HepG2 (cell line): ENCODE results near the gene ESR1. TPM values are rescaled to one million over a fixed set of nuclear protein-coding genes. Genes with fewer than 3 reads are reported as not detected.

Experiments
- CCAR2 ChIP-seq: fragments of 200-400 bp; formaldehyde crosslinking; optimal IDR thresholded peaks from 2 replicates; pipeline ENCODE3; 2018; ENCODE audit warnings: low read depth, mild to moderate bottlenecking, low read length, moderate library complexity
- KAT2B ChIP-seq: fragments of 150-350 bp; IDR thresholded peaks from 2 replicates; pipeline ENCODE4 v1.6.1; 2014; ENCODE audit warnings: low read depth, low read length, borderline replicate concordance
- MYC ChIP-seq: sonication (generic); formaldehyde crosslinking; IDR thresholded peaks from 2 replicates; pipeline ENCODE4 v1.9.0; 2021; ENCODE audit warnings: missing genetic modification reagents, borderline replicate concordance
- NFYC ChIP-seq: IDR thresholded peaks from 2 replicates; pipeline ENCODE4 v1.6.1; 2016; ENCODE audit warnings: missing genetic modification reagents, missing compliant biosample characterization
- PHF21A ChIP-seq: sonication (generic); formaldehyde crosslinking; IDR thresholded peaks from 2 replicates; pipeline ENCODE4 v1.5.0; 2020; ENCODE audit warnings: mild to moderate bottlenecking, missing genetic modification reagents
- POGZ ChIP-seq: sonication (generic); formaldehyde crosslinking; IDR thresholded peaks from 2 replicates; pipeline ENCODE4 v1.4.0; 2020; ENCODE audit warnings: mild to moderate bottlenecking, missing genetic modification reagents
- PRMT3 ChIP-seq: sonication (generic); formaldehyde crosslinking; IDR thresholded peaks from 2 replicates; pipeline ENCODE4 v1.8.1; 2022; ENCODE audit warnings: low read depth, mild to moderate bottlenecking, moderate library complexity, missing genetic modification reagents, borderline replicate concordance
- THAP11 ChIP-seq: IDR thresholded peaks from 2 replicates; pipeline ENCODE4 v1.6.1; 2016; ENCODE audit warnings: missing biosample characterization, missing genetic modification reagents
- WIZ ChIP-seq: sonication (generic); formaldehyde crosslinking; IDR thresholded peaks from 2 replicates; pipeline ENCODE4 v1.5.1; 2020; ENCODE audit warnings: mild to moderate bottlenecking, missing genetic modification reagents
- ZNF335 ChIP-seq: sonication (generic); formaldehyde crosslinking; IDR thresholded peaks from 2 replicates; pipeline ENCODE4 v1.4.0; 2020; ENCODE audit warnings: missing genetic modification reagents
- ZNF619 ChIP-seq: sonication (generic); formaldehyde crosslinking; IDR thresholded peaks from 2 replicates; pipeline ENCODE4 v1.4.0; 2020; ENCODE audit warnings: mild to moderate bottlenecking, missing genetic modification reagents
- ZNF749 ChIP-seq: sonication (generic); formaldehyde crosslinking; IDR thresholded peaks from 2 replicates; pipeline ENCODE4 v1.8.0; 2022; ENCODE audit warnings: mild to moderate bottlenecking, missing genetic modification reagents, moderate library complexity, borderline replicate concordance
- polyA plus RNA-seq, 8 experiments: library from polyadenylated mRNA; depleted of rRNA in 3 of 8; stranded (reverse) in 7 of 8; unstranded in 1 of 8; fragments of >200 nt; fragmentation: Illumina TruSeq in 4 of 8; extraction: Trizol in 4 of 8; gene quantifications; 2 replicates each; pipeline versions ENCODE4 v1.2.1 to v1.2.3, GENCODE V29; 2011 to 2016; ENCODE audit warnings: low read depth in 4 of 8, missing spikeins in 1 of 8, mixed read lengths in 1 of 8; ENCODE audit not compliant: insufficient read depth in 1 of 8
- total RNA-seq, 5 experiments: library from RNA; depleted of rRNA; stranded (reverse); fragments of >200 nt; fragmentation: Illumina TruSeq; extraction: Trizol; gene quantifications; 2 replicates each; pipeline ENCODE4 v1.2.3, GENCODE V29; 2016; ENCODE audit warnings: low read depth in 1 of 5
- TF ChIP-seq, protein P1 (sequence below): sonication (generic); formaldehyde crosslinking; IDR thresholded peaks from 2 replicates; pipeline ENCODE4 v1.4.0; 2020; ENCODE audit warnings: missing genetic modification reagents
- TF ChIP-seq, protein P2 (sequence below): sonication (generic); formaldehyde crosslinking; conservative IDR thresholded peaks from 2 replicates; pipeline ENCODE4 v1.8.0; 2022; ENCODE audit warnings: mild to moderate bottlenecking, moderate library complexity, missing genetic modification reagents
- TF ChIP-seq, protein P3 (sequence below): sonication (generic); formaldehyde crosslinking; IDR thresholded peaks from 2 replicates; pipeline ENCODE4 v1.8.0; 2023; ENCODE audit warnings: mild to moderate bottlenecking, missing genetic modification reagents
- TF ChIP-seq, protein P4 (sequence below): IDR thresholded peaks from 2 replicates; pipeline ENCODE4 v1.6.1; 2016; ENCODE audit warnings: low read depth, missing genetic modification reagents, missing compliant biosample characterization

ESR1 gene
- total and polyA plus RNA-seq, 2 of the 13 experiments (the other 11 are each of a cell fraction or from before 2014, with no cell fraction given): not detected

DNA sequence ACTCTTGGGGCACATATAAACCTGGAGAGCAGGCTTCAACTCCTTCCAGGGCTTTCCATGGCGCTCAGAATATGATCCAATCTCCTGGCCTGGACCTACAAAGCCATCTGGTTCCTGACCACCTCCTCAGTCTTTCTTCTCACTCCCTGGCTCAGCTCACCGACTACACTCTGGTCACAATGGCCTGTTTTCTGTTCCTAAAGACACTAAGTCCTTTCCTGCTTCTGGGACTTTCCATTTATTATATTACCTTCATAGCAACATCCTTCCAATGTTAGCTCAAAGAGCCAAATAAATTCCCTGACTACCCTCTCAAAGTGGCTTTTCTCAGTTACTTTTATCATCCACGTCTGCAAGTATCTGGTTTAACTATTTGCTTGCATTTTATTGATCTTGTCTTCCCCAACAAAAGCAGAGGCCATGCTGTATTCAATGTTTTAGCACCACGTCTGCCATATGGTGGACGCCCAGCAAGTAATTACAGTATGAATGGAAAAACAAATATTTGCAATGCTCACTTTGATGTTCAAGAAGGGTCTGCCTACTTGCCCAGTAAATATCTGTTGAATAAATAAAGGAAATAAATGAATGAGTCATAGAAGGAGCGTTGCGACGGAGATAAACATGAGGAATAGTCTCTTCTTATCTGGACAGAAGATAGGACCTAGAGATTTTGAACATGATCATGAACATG is 328.4 kb downstream of the ESR1 start (continued):
- TF ChIP-seq, protein P1, sequence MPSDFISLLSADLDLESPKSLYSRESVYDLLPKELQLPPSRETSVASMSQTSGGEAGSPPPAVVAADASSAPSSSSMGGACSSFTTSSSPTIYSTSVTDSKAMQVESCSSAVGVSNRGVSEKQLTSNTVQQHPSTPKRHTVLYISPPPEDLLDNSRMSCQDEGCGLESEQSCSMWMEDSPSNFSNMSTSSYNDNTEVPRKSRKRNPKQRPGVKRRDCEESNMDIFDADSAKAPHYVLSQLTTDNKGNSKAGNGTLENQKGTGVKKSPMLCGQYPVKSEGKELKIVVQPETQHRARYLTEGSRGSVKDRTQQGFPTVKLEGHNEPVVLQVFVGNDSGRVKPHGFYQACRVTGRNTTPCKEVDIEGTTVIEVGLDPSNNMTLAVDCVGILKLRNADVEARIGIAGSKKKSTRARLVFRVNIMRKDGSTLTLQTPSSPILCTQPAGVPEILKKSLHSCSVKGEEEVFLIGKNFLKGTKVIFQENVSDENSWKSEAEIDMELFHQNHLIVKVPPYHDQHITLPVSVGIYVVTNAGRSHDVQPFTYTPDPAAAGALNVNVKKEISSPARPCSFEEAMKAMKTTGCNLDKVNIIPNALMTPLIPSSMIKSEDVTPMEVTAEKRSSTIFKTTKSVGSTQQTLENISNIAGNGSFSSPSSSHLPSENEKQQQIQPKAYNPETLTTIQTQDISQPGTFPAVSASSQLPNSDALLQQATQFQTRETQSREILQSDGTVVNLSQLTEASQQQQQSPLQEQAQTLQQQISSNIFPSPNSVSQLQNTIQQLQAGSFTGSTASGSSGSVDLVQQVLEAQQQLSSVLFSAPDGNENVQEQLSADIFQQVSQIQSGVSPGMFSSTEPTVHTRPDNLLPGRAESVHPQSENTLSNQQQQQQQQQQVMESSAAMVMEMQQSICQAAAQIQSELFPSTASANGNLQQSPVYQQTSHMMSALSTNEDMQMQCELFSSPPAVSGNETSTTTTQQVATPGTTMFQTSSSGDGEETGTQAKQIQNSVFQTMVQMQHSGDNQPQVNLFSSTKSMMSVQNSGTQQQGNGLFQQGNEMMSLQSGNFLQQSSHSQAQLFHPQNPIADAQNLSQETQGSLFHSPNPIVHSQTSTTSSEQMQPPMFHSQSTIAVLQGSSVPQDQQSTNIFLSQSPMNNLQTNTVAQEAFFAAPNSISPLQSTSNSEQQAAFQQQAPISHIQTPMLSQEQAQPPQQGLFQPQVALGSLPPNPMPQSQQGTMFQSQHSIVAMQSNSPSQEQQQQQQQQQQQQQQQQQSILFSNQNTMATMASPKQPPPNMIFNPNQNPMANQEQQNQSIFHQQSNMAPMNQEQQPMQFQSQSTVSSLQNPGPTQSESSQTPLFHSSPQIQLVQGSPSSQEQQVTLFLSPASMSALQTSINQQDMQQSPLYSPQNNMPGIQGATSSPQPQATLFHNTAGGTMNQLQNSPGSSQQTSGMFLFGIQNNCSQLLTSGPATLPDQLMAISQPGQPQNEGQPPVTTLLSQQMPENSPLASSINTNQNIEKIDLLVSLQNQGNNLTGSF (CRISPR knock-in tag): no peak
- no peak for TF ChIP-seq CCAR2
- TF ChIP-seq ZNF335 (CRISPR knock-in tag): no peak
- peak; percentile 43 for TF ChIP-seq POGZ (CRISPR knock-in tag)
- TF ChIP-seq PRMT3: no peak
- TF ChIP-seq, protein P2, sequence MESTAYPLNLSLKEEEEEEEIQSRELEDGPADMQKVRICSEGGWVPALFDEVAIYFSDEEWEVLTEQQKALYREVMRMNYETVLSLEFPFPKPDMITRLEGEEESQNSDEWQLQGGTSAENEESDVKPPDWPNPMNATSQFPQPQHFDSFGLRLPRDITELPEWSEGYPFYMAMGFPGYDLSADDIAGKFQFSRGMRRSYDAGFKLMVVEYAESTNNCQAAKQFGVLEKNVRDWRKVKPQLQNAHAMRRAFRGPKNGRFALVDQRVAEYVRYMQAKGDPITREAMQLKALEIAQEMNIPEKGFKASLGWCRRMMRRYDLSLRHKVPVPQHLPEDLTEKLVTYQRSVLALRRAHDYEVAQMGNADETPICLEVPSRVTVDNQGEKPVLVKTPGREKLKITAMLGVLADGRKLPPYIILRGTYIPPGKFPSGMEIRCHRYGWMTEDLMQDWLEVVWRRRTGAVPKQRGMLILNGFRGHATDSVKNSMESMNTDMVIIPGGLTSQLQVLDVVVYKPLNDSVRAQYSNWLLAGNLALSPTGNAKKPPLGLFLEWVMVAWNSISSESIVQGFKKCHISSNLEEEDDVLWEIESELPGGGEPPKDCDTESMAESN: 0 out of 2 replicates have a peak, but pooled peaks have one; percentile 32
- TF ChIP-seq ZNF749: peak; percentile 87; the same call in 1 of the 2 replicates
- peak; percentile 67 for TF ChIP-seq THAP11 (CRISPR knock-in tag)
- peak; percentile 55; the same call in 1 of the 2 replicates for TF ChIP-seq KAT2B
- TF ChIP-seq WIZ (CRISPR knock-in tag): no peak
- TF ChIP-seq MYC: no peak
- peak; percentile 55; the same call in 1 of the 2 replicates for TF ChIP-seq PHF21A
- TF ChIP-seq, protein P3, sequence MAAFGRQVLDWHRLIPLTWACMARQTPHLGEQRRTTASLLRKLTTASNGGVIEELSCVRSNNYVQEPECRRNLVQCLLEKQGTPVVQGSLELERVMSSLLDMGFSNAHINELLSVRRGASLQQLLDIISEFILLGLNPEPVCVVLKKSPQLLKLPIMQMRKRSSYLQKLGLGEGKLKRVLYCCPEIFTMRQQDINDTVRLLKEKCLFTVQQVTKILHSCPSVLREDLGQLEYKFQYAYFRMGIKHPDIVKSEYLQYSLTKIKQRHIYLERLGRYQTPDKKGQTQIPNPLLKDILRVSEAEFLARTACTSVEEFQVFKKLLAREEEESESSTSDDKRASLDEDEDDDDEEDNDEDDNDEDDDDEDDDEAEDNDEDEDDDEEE (CRISPR knock-in tag): no peak
- no peak for TF ChIP-seq NFYC (CRISPR knock-in tag)
- no peak for TF ChIP-seq ZNF619 (CRISPR knock-in tag)
- TF ChIP-seq, protein P4, sequence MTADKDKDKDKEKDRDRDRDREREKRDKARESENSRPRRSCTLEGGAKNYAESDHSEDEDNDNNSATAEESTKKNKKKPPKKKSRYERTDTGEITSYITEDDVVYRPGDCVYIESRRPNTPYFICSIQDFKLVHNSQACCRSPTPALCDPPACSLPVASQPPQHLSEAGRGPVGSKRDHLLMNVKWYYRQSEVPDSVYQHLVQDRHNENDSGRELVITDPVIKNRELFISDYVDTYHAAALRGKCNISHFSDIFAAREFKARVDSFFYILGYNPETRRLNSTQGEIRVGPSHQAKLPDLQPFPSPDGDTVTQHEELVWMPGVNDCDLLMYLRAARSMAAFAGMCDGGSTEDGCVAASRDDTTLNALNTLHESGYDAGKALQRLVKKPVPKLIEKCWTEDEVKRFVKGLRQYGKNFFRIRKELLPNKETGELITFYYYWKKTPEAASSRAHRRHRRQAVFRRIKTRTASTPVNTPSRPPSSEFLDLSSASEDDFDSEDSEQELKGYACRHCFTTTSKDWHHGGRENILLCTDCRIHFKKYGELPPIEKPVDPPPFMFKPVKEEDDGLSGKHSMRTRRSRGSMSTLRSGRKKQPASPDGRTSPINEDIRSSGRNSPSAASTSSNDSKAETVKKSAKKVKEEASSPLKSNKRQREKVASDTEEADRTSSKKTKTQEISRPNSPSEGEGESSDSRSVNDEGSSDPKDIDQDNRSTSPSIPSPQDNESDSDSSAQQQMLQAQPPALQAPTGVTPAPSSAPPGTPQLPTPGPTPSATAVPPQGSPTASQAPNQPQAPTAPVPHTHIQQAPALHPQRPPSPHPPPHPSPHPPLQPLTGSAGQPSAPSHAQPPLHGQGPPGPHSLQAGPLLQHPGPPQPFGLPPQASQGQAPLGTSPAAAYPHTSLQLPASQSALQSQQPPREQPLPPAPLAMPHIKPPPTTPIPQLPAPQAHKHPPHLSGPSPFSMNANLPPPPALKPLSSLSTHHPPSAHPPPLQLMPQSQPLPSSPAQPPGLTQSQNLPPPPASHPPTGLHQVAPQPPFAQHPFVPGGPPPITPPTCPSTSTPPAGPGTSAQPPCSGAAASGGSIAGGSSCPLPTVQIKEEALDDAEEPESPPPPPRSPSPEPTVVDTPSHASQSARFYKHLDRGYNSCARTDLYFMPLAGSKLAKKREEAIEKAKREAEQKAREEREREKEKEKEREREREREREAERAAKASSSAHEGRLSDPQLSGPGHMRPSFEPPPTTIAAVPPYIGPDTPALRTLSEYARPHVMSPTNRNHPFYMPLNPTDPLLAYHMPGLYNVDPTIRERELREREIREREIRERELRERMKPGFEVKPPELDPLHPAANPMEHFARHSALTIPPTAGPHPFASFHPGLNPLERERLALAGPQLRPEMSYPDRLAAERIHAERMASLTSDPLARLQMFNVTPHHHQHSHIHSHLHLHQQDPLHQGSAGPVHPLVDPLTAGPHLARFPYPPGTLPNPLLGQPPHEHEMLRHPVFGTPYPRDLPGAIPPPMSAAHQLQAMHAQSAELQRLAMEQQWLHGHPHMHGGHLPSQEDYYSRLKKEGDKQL (CRISPR knock-in tag): peak; percentile 93
